K562 (cell line): ENCODE data around the gene CERCAM.

ENCODE experiments used
- ATF7 ChIP-seq: fragments of 450-650 bp; IDR thresholded peaks from 2 replicates; pipeline ENCODE4 v1.7.1; 2014; ENCODE audit warnings: mild to moderate bottlenecking, moderate library complexity
- CEBPB ChIP-seq: fragments of 450-650 bp; IDR thresholded peaks from 2 replicates; pipeline ENCODE4 v1.6.1; 2016; ENCODE audit warnings: missing genetic modification characterization, missing compliant biosample characterization
- CEBPG ChIP-seq, 3 experiments: fragments of 200-800 bp in 1 of 3; sonication (Bioruptor generic) in 1 of 3; sonication (generic) in 1 of 3; formaldehyde crosslinking in 1 of 3; IDR thresholded peaks in 2 of 3; conservative IDR thresholded peaks in 1 of 3; 2 replicates each; pipeline versions ENCODE4 v1.6.1 to v1.8.0; 2016 to 2022; ENCODE audit warnings: missing compliant biosample characterization in 2 of 3, missing genetic modification characterization in 2 of 3, mild to moderate bottlenecking in 1 of 3, missing genetic modification reagents in 1 of 3
- CHD1 ChIP-seq: fragments of 200-600 bp; sonication (generic); IDR thresholded peaks from one replicate; pipeline ENCODE4 v1.6.1; 2012; ENCODE audit warnings: mild to moderate bottlenecking, moderate library complexity, low read length, inconsistent platforms
- CREB3L1 ChIP-seq: fragments of 450-650 bp; IDR thresholded peaks from 2 replicates; pipeline ENCODE4 v1.6.1; 2014; ENCODE audit warnings: low read depth, mild to moderate bottlenecking, moderate library complexity, borderline replicate concordance
- EZH2 ChIP-seq: IDR thresholded peaks from 2 replicates; pipeline ENCODE4 v1.6.1; 2012; ENCODE audit warnings: low read depth, mild to moderate bottlenecking, inconsistent platforms, low read length, borderline replicate concordance
- FOXK1 ChIP-seq: sonication (generic); formaldehyde crosslinking; IDR thresholded peaks from 2 replicates; pipeline ENCODE4 v1.8.0; 2022; ENCODE audit warnings: missing genetic modification reagents, mild to moderate bottlenecking, borderline replicate concordance
- FOXK2 ChIP-seq, 2 experiments: fragments of 450-650 bp; IDR thresholded peaks in 1 of 2; conservative IDR thresholded peaks in 1 of 2; 2 replicates each; pipeline ENCODE4 v1.6.1; 2016; ENCODE audit warnings: low read depth in 2 of 2, mild to moderate bottlenecking in 1 of 2
- SMAD1 ChIP-seq: fragments of 150-350 bp; IDR thresholded peaks from 2 replicates; pipeline ENCODE4 v1.6.1; 2014; ENCODE audit warnings: low read length, low read depth; ENCODE audit not compliant: partially characterized antibody
- SP1 ChIP-seq: sonication (generic); formaldehyde crosslinking; IDR thresholded peaks from 2 replicates; pipeline ENCODE4 v1.8.1; 2022; ENCODE audit warnings: mild to moderate bottlenecking, missing genetic modification reagents
- TAF1 ChIP-seq: IDR thresholded peaks from 2 replicates; pipeline ENCODE4 v1.6.1; 2011; ENCODE audit warnings: mild to moderate bottlenecking, low read length, moderate library complexity; ENCODE audit not compliant: insufficient read depth, control insufficient read depth, severe bottlenecking; ENCODE audit errors: extremely low read depth
- TRIM24 ChIP-seq, 2 experiments: fragments of 450-650 bp; IDR thresholded peaks; 2 replicates each; pipeline ENCODE4 v1.6.1; 2016
- ZBTB8A ChIP-seq: fragments of 450-650 bp; IDR thresholded peaks from 2 replicates; pipeline ENCODE4 v1.6.1; 2018; ENCODE audit warnings: mild to moderate bottlenecking, moderate library complexity; ENCODE audit not compliant: partially characterized antibody
- ZNF124 ChIP-seq: sonication (generic); formaldehyde crosslinking; IDR thresholded peaks from 2 replicates; pipeline ENCODE4 v1.8.1; 2022; ENCODE audit warnings: missing genetic modification reagents

DNA sequence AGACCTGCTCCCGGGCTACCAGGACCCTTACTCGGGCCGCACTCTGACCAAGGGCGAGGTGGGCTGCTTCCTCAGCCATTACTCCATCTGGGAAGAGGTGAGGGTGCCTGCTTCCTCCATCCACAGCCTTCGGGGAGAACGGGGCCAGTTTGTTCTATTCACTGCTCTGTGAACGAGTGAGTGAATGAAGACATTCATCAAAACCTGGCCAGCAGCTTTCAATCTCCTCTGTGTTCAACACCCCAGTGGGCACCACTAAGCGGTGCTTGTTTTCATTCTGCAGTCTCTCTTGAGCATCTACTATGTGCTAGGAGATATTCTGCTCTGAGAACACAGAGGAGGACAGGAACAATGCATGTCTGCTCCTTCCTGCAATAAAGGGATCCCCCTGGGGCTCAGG is 10.6 kb downstream of the CERCAM start:
- TF ChIP-seq FOXK1 (no peak), CREB3L1 (no peak), EZH2 (no peak), CHD1 (no peak), TAF1 (no peak), SP1 (CRISPR knock-in tag) (no peak), TRIM24 (IDR thresholded peaks at IDR 0.05) (no peak), ATF7 (no peak), ZBTB8A (no peak), FOXK2 (conservative IDR thresholded peaks at IDR 0.05 in 1 of 2, IDR thresholded peaks at IDR 0.05 in 1 of 2; ENCODE audit: low read depth in 2 of 2) (no peak), CEBPB (tag) (no peak), ZNF124 (CRISPR knock-in tag) (no peak), CEBPG (CRISPR knock-in tag; IDR thresholded peaks at IDR 0.05) (no peak), CEBPG (tag; conservative IDR thresholded peaks at IDR 0.05 in 1 of 2, IDR thresholded peaks at IDR 0.05 in 1 of 2) (no peak), SMAD1 (no peak)
